Activated naive CD4-positive, alpha-beta T cell (primary cell): Measurements from ENCODE around the gene BTBD17.

Experiments used
- DNase-seq, 4 experiments: peaks; one replicate each; lab custom pipeline; 2025; lab: John Stamatoyannopoulos, UW

The BTBD17 gene

DNA sequence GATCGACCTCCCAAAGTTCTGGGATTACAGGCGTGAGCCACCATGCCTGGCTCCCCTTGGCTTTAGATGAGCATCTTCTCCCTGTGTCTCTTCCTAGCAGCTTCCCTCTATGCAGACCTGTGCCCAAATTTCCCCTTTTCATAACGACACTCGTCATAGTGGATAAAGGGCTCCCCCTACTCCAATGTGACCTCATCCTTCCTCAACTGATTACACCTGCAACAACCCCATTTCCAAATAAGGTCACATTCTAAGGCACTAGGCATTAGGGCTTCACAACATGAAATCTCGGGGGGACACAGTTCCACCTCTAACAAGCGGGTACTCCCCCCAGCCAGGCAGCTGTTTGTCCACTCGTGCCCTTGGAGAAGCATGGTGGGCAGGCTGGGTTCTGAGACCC lies 25.4 kb downstream of the BTBD17 start:
- DNase-seq: no peak

DNA sequence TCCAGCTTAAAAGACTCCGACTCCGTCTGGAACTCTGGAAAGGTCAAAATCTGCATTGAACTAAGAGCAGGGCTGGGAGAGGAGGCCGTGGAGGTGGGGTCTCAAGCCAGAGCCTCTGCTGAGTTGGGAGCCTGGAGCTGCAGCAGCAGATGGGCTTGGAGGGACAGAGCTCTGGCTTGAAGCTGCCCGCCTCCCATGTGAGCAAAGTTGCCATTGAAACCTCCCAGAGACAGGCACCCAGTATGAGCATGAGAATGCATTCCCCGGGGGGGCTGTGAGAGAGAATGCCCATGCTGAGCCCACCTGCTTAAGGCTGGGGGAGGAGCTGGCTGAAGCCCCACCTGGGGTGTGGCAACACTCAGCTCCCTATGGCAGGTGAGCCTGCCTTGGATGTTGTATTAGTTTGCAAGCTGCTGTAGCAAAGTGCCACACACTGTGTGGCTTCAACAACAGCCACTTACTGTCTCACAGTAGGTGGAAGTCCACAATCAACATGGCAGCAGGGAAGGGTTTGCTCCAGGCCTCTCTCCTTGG lies 26.1 kb downstream of the BTBD17 start:
- DNase-seq: no peak

DNA sequence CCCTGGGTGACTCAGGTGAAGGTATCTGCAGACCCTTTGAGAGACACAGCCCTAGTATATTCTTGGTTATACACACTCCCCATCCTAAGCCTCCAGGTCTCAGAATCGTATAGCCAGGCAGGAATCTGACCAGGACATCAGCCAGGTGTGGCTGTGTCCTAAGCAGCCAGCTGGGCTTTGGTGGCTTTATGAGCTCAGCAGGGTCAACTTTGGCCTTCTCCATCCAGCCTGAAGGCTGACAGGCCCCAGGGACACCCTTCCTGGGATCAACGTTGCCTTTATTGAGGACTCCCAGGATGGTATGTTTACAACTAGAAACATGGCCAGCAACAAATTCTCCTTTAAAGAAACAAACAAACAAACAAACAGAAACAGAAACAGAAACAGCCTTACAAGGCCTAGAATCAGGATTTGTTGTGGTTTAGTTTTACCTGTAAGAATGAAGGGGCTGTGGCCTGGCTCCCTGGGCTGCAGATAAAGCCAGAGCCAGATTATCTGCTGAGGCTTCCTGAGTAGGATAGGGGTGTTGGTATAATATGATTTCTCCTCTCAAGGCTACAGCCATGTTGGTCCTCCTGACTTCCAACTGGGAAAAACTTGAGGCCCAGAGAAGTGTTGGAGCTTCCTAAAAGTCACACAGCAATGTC lies 27.2 kb downstream of the BTBD17 start:
- no peak for DNase-seq

DNA sequence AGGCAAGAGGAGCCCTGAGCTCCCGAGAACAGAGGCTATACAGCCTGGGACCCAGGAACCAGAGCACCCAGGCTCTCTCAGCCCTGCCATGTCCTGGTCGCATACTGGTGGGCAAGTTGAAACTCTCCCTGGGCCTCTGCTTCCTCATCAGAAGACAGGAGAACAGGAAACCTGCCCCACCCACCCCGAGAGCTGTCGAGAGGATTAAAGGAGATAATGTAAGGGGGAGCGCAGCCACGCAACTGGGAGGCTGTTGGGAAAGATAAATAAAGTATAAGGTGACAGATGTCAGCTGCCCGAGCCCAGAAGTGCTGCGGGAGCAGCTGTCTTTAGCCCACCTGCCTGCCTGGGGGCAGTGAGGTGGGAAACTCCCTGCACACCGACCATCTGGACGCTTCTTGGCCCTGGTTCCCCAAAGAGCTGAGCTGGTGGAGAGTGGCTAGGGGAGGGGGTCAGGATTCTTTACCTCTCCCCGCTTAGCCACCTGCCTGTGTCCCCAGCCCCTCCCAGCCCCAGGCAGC lies 28.8 kb downstream of the BTBD17 start:
- no peak for DNase-seq

DNA sequence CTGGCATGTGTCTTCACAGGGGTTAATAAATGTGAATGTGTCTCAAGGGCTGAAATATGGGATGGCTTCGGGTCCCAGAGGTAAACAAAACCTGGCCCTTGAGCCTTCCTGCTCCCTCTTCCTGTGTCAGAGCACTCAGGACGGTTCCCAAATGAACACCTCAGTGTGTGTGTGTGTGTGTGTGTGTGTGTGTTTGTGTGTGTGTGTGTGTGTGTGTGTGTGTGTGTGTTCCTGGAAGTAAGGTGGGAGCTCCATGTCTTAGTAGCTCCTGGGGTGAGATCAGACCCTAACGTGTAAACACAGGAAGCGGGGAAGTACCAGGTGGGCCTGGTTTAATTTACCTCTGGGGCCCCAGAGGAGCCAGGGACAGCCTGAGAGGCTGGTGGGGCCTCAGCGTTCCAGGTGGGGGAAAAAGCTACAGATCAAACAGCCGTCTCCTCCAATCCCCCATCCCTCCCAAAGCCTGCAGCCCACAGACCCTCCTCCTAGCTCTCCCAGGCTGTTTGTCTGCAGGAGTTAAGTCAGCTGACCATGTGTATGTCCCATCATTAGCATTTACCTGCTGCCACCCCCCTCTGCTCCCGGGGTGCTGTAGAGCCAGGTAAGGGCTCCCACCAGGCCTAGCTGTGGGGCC lies 29.5 kb downstream of the BTBD17 start:
- DNase-seq: no peak

DNA sequence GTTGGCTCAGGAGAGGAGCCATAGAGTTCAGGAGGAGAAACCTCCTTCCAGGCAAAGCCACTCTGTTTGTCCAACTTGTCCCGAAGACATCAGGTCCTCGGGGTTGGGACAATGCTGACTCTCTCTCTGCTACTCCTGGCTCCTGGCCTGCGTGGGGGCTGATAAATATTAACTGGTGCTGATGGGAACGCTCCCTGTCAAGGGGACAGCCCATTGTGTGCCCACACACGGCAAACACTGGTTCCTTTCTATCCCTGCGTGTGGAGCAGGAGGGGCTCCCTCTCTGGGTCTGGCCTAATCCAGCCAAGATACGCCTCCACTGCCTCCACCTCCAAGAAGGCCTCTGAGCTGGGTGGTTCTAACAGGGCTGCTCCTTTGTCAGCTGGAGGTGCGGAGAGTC lies 31.2 kb downstream of the BTBD17 start:
- no peak for DNase-seq

DNA sequence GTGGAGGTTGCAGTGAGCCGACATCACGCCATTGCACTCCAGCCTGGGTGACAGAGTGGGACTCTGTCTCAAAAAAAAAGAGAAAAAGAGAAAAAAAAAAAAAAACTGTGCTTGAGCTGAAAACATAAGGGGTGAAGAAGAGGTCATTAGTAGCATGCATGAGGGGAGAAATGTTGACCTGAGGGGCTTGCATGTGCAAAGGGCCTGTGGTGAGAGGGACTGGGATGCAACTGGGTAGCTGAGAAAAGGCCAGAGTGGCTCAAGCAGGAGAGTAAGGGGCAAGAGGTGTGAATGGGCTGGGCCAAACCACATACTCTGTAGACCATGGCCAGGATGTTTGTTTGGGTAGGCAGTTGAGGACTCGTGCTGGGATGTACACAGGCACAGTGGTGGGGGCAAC lies 32.3 kb downstream of the BTBD17 start:
- no peak for DNase-seq

DNA sequence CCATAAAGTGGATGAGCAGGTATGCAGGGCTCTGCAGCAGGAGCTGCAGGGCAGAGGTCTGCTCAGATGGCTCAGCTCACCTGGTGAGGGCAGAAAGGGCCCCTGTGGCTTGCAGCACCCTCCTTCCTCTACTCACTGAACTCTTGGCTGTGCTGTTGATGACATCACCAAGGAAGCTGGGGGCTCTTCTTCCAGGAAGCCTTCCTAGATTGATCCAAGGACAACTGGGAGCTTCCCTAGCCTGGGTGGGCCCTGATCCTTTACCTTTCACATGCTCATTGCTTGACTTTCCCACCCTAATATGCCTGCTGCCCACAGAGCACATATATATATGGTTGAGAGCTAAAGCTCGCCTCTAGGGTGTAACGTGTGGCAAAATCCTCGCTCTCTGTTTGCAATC lies 33.2 kb downstream of the BTBD17 start:
- DNase-seq: no peak

DNA sequence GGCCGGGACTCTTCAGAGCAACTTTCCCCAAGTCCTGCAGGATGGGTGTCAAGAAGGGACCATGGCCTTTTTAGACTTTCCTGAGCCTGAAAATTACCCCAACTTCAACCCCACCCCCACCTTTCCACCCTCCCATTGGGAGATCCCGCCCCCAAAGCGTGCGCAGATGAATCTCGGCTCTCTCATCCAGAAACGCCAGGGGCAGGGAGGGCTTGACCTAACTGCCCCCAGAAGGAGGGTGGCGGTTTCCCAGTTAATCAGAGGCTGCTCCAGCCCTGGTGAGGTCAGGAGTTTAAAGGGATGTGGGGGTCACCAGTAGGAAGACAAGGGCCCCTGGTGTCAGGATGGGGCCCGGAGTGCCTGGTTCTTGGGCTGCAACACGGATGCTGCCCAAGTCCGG lies 35.2 kb downstream of the BTBD17 start:
- DNase-seq: no peak

DNA sequence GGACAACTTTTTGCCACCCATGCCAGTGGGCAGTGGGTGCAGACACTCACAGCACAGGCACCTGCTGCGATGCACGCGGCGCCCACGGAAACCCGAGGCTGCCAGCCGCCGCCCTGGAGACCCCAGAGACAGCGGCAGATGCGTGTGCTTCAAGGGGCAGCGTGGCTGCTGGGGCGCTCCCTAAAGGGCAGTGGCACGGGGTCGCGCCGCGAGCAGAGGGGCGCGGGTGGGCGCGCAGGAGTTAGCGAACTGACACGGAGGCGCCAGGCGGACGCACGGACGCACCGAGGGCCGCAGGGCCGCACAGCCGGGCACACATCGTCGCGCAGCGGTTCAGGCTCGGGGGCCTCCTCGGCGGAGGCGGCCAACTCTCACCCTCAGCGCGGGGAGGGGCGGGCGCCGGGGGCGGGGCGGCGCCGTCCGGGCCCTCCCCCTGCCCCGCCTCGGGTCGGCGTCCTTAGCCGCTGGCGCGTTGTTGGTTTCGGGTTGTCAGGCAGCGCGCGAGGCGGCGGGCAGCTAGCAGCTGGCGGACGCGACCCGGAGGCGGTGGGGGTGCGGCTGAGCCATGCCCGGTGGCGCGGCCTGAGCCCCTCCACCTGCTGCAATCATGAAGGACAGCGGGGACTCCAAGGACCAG lies 35.8 kb downstream of the BTBD17 start, which contains the start of gene KIF19:
KIF19 (plus strand) TSS at position 484 of the 637 bp plus-strand sequence; CDS start at position 608, 124 bp downstream.
- DNase-seq: peak in 1 of 4 experiments; percentile 26

DNA sequence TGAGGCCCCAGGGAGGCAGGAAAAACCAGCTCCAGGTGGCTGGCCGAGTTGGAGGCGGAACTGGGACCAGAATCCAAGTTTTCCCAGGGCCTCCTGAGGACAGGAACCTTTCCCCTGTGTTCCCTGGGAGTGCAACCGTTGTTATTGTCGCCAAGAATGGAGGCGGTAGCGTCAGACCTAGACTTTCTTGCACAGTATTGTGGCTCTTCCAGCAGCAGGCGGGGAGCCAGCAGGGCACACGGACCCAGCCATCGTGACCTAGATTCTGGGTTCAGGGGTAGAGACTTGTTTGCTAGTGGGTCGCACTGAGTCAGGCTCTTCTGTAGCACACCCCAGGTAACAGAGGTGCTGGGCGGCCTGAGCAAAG lies 36.3 kb downstream of the BTBD17 start:
- no peak for DNase-seq

DNA sequence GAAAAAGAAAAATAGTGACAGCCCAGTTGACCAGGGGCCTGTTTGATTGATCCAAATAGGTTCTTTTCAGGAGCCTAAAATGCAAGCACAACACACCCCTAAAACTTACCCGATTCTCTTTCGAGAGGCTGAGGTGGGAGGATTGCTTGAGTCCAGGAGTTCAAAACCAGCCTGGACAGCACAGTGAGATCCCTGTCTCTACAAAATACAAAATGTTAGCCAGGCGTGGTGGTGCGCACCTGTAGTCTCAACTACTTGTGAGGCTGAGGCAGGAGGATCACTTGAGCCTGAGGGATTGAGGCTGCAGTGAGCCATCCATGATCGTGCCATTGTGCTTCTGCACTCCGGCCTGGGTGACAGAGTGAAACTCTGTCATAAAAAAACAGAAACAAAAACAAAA lies 37.1 kb downstream of the BTBD17 start:
- DNase-seq: no peak

DNA sequence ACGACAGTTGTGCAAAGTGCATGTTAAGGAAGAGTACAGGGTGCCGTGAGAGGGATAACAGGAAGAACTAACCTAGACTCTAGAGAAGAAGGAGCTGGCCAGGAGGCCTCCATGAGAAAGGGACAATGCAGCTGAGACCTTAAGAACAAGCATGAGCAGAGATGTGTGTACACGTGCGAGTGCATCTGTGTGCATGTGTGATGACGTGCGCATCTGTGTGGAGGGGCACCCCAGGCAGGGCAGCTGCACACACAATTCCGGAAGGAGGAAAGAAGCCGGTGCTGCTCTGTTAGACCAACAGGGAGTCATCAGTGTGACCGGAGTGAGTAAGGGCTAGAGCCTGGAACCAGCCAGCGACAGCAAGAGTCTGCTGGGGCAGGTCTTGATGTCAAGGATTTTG lies 43.3 kb downstream of the BTBD17 start:
- no peak for DNase-seq

DNA sequence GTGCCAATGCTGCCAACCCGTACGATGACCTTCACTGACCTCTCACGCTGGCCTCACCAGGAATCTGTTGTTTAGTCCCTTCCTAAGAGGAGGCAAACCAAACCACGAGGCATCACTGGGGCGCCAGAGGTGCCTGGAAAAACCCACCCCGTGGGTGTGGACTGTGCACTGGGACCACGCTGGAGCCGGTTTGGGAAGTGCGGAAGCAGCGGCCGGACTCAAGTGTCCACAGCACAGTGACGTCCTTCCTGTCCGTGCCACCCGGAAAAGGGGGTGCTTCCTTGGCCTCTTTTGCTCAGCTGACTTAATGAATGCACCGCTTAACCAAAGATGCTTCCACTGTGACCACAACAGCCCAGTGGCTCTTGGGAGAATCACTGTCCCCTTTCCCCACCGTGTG lies 44.6 kb downstream of the BTBD17 start:
- DNase-seq: no peak

DNA sequence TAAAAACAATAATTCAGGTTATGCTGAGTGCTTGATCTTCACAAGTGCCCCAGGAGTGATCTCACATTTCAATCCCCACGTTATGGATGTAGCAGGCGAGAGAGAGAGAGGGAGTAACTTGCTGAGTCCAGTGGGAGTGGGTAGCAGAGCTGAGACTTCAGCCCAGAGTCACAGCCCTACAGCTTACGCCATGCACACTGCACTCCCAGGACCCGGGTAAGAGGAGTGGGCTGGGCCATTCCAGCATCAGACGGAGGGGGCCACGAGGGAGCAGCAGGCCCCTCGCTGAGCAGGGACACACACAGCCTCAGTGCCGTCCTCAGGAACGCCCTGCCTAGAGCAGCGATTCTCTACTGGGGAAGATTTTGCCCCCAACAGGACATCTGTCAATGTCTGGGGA lies 45.4 kb downstream of the BTBD17 start:
- no peak for DNase-seq

DNA sequence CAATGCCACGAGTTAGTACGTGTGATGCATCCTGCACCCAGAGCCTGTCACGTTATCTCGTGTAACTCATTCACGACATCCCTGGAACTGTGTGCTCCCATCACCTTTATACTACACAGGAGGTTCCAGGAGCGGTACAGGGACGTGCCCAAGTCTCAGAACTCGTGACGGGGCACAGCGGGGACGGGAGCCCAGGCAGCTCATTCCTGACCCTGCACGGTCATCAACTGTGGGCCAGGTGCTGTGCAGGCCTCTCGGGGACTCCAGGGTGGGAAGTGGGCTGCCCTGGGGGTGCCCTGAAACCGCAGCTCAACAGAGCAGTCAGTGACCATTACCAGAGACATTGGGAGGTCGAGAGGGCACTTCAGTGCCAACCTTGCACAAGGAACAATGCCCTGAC lies 46.8 kb downstream of the BTBD17 start:
- DNase-seq: no peak

DNA sequence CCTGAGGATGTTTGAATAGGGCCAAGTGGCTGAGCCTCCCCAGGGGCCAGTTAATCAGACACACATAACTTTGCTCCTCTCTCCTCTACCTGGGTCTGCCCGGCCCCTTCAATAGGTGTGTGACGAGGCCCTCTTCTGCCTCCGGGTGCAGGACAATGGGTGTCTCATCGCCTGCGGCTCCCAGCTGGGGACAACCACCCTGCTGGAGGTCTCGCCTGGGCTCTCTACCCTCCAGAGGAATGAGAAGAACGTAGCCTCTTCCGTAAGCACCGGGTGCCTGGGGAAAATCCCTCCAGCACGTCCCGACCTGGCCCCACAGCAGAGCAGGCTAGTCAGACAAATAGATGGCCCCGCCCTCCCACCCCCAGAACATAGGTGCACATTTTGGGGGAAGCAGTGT lies 51.8 kb downstream of the BTBD17 start:
- DNase-seq: no peak

DNA sequence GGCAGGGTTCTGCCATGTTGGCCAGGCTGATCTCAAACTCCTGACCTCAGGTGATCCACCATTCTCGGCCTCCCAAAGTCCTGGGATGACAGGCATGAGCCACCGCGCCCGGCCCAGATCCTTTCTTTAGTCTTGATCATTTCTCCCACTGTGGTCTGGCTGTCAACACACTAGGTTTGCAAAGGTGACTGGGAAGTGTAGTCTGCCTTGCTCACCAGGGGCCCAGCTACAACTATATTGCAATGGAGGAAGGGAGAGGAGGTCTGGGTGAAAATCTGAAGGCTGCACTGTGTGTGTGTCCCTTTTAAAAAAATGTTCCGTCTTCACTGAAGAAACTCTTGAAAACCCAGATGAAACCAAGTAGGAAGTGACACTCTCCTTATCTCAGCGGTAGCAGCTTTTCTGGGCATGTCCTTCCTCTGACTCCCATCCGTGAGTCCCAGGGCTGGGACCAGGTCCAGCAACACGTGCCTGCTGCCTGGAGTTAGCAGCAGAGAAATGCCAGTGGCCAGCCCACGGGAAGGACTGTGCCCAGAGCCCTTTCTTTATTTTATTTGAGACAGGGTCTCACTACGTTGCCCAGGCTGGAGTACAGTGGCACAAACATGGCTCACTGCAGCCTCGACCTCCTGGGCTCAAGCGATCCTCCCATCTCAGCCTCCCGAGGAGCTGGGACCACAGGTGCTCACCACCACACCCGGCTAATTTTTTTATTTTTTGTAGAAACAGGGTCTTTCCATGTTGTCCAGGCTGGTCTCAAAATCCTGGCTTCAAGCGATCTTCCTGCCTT lies 53.5 kb downstream of the BTBD17 start:
- no peak for DNase-seq
